Upper lobe of left lung (tissue), 6 donors: ENCODE measurements around the gene CSF3R. TPM values are rescaled to one million over a fixed set of nuclear protein-coding genes. Genes with fewer than 3 reads are reported as not detected.

Experiments
- ATAC-seq, 2 donors: fragments of 200-7000 bp; cut with Tn5 transposase; one replicate each; pipeline ENCODE4 v1.9.1; 2022; ENCODE audit warnings: mild to moderate bottlenecking in 2 of 2, moderate library complexity in 2 of 2; ENCODE audit not compliant: low FRiP score in 2 of 2
- DNase-seq, 2 donors: peaks; one replicate each; pipeline ENCODE4 v3.0.0-alpha.2; 2019 to 2020
- H3K27ac ChIP-seq, 4 donors: fragments of 200-600 bp; sonication (generic); one replicate each; pipeline ENCODE4 v1.5.1; 2016 to 2019
- H3K27me3 ChIP-seq, 4 donors: fragments of 200-600 bp; sonication (generic); one replicate each; pipeline ENCODE4 v1.5.1; 2017 to 2019
- H3K36me3 ChIP-seq, 4 donors: fragments of 200-600 bp; sonication (generic); one replicate each; pipeline ENCODE4 v1.5.1; 2016 to 2019
- H3K4me1 ChIP-seq, 4 donors: fragments of 200-600 bp; sonication (generic); one replicate each; pipeline ENCODE4 v1.5.1; 2018 to 2019
- H3K4me3 ChIP-seq, 4 donors: fragments of 200-600 bp; sonication (generic); one replicate each; pipeline ENCODE4 v1.5.1; 2017 to 2019; ENCODE audit warnings: mild to moderate bottlenecking in 2 of 4, moderate library complexity in 1 of 4
- H3K9me3 ChIP-seq, 4 donors: fragments of 200-600 bp; sonication (generic); one replicate each; pipeline ENCODE4 v1.5.1; 2018 to 2019
- CTCF ChIP-seq, 6 experiments: fragments of 450-650 bp in 4 of 6; fragments of 200-600 bp in 2 of 6; sonication (generic) in 2 of 6; IDR thresholded peaks; one replicate each; pipeline ENCODE4 v1.5.1; 2016 to 2019; ENCODE audit warnings: antibody characterized with exemption in 6 of 6
- EP300 ChIP-seq, 4 donors: sonication (generic); formaldehyde crosslinking; IDR thresholded peaks; one replicate each; pipeline ENCODE4 v1.5.1; 2017; ENCODE audit warnings: antibody characterized with exemption in 4 of 4, control low read depth in 2 of 4
- POLR2A ChIP-seq, 4 donors: fragments of 450-650 bp; IDR thresholded peaks; one replicate each; pipeline ENCODE4 v1.5.1; 2016 to 2017; ENCODE audit warnings: antibody characterized with exemption in 4 of 4, mild to moderate bottlenecking in 2 of 4
- POLR2AphosphoS5 ChIP-seq, 2 donors: sonication (generic); formaldehyde crosslinking; IDR thresholded peaks; one replicate each; pipeline ENCODE4 v1.5.1; 2017; ENCODE audit warnings: antibody characterized with exemption in 2 of 2
- WGBS, 2 donors: methylation state at CpG; one replicate each; pipeline ENCODE4 v1.1.5; 2017 to 2018; 5-methylcytosine and 5-hydroxymethylcytosine counted together
- total RNA-seq, 6 donors: library from RNA; depleted of rRNA in 4 of 6; stranded (reverse); fragments of >200 nt in 4 of 6; gene quantifications; one replicate each; pipeline versions ENCODE4 v1.1.0 to v1.2.1, GENCODE V29; 2016 to 2021
- donor health status: DM: no; HTN: no; CAD: no; lungs with moderate emphysema.
- donor health status: DM: no; HTN: yes; CAD: no; lungs with severe emphysema.

CSF3R gene
- total RNA-seq, 6 donors from 2014 or later = 192 to 851 (median 261) TPM

DNA sequence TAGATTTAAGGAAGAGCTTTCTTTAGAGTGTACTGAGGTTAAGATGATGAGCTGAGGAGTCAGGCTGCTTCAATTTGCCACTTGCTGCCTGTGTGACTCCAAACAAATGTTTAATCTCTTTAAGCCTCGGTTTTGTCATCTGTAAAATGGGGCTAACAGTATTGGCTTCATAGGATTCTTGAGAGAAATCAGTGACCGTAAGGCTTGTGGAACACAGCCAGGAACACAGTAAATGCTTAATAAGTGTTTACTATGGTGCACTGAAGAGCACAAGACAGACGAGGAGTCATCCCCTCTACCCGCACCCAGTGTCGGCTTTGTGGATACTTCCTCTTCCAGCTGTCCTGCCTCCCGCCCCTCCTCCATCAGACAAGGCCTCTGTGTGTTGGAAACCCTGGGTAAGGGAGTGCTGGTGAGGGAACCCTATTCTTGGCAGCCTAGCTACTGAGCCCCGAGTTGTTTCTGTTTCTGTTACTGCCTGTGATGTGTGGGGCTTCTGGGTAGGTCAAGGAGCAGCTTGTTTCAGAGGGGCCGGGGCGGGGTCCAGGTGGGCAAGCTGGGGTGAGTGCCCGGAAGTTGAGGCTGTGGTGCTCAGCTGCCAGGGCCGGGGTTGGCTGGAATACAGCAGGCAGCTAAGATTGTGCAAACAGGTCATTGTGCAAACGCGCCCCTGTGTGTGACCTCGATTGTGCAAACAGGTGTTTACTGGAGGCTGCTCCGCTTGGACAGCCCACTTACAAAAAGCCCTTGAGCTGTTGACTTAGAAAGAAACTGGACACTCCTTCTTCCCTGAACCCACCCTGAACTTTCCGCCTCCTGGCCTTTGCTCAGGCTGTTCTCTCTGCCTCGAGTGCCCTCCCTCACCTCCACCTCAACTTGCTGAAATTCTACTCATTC, 4.0 kb upstream of the CSF3R start:
- WGBS, 2 donors = 34 to 46% methylated on average over 17 of the region's 17 CpGs
- Histone ChIP-seq H3K4me1 (peaks cover 21 to 41% (median 29%) of the 10 kb centered on the region in 4 donors), H3K4me3 (no peak overlapping the region), H3K27me3 (no peaks in the 10 kb centered on the region), H3K36me3 (no peaks in the 10 kb centered on the region), H3K27ac (peak overlapping the region; percentile 80 to 89 (median 84)), H3K9me3 (no peaks in the 10 kb centered on the region)
- DNase-seq (peak; percentile 85 to 98), ATAC-seq (peak; percentile 84 to 93)
- TF ChIP-seq CTCF (IDR thresholded peaks at IDR 0.05) = no peak
- TF ChIP-seq POLR2A (IDR thresholded peaks at IDR 0.05) = peak in 1 of 4 donors; percentile 45
- peak; percentile 27 to 94 (median 68) for TF ChIP-seq EP300 (IDR thresholded peaks at IDR 0.05)
- TF ChIP-seq POLR2AphosphoS5 (IDR thresholded peaks at IDR 0.05) = peak; percentile 82 to 92

GRCh38 chr1:36486093-36486438, 3.4 kb upstream of the CSF3R start:
- WGBS, 2 donors = 67 to 83% methylated on average over 2 of the region's 2 CpGs
- ATAC-seq (no peak), DNase-seq (no peak)
- TF ChIP-seq POLR2A (IDR thresholded peaks at IDR 0.05) (no peak), CTCF (IDR thresholded peaks at IDR 0.05) (no peak), POLR2AphosphoS5 (IDR thresholded peaks at IDR 0.05) (no peak), EP300 (IDR thresholded peaks at IDR 0.05) (no peak)
- H3K4me1 ChIP-seq = peaks cover 25 to 45% (median 34%) of the 10 kb centered on the region in 4 donors
- H3K4me3 ChIP-seq = no peak overlapping the region
- H3K27me3 ChIP-seq = no peaks in the 10 kb centered on the region
- H3K36me3 ChIP-seq = no peaks in the 10 kb centered on the region
- H3K9me3 ChIP-seq = no peaks in the 10 kb centered on the region
- H3K27ac ChIP-seq = peak overlapping the region; percentile 80 to 89 (median 84)

- TF ChIP-seq CTCF (IDR thresholded peaks at IDR 0.05) (no peak), EP300 (IDR thresholded peaks at IDR 0.05) (no peak), POLR2A (IDR thresholded peaks at IDR 0.05) (no peak), POLR2AphosphoS5 (IDR thresholded peaks at IDR 0.05) (no peak)
- H3K4me3 ChIP-seq = no peak overlapping the region
- 94 to 95% methylated on average over 2 of the region's 2 CpGs for WGBS, 2 donors
- H3K27ac ChIP-seq = peak overlapping the region in 3 of 4 donors; percentile 81 to 92 (median 87)
- ATAC-seq = no peak
- H3K4me1 ChIP-seq = peaks cover 22 to 47% (median 34%) of the 10 kb centered on the region in 4 donors
- no peaks in the 10 kb centered on the region for H3K9me3 ChIP-seq
- no peaks in the 10 kb centered on the region for H3K36me3 ChIP-seq
- no peak for DNase-seq
- no peaks in the 10 kb centered on the region for H3K27me3 ChIP-seq
Observed at GRCh38 chr1:36484099-36484498, 1.4 kb upstream of the CSF3R start.

- peaks cover 12 to 36% (median 26%) of the 10 kb centered on the region in 4 donors for H3K4me1 ChIP-seq
- peak overlapping the region in 3 of 4 donors; percentile 35 to 53 (median 48) for H3K4me3 ChIP-seq
- ATAC-seq = peak in 1 of 2 donors; percentile 9
- DNase-seq = no peak
- H3K27ac ChIP-seq = peak overlapping the region; percentile 83 to 92 (median 86)
- no peaks in the 10 kb centered on the region for H3K36me3 ChIP-seq
- no peaks in the 10 kb centered on the region for H3K9me3 ChIP-seq
- WGBS, 2 donors = 11 to 21% methylated on average over 25 to 26 of the region's 26 CpGs
- no peaks in the 10 kb centered on the region for H3K27me3 ChIP-seq
- TF ChIP-seq EP300 (IDR thresholded peaks at IDR 0.05) (no peak), POLR2AphosphoS5 (IDR thresholded peaks at IDR 0.05) (no peak), POLR2A (IDR thresholded peaks at IDR 0.05) (no peak)
Observed at GRCh38 chr1:36481771-36482723, 666 bp downstream of the CSF3R start.

DNA sequence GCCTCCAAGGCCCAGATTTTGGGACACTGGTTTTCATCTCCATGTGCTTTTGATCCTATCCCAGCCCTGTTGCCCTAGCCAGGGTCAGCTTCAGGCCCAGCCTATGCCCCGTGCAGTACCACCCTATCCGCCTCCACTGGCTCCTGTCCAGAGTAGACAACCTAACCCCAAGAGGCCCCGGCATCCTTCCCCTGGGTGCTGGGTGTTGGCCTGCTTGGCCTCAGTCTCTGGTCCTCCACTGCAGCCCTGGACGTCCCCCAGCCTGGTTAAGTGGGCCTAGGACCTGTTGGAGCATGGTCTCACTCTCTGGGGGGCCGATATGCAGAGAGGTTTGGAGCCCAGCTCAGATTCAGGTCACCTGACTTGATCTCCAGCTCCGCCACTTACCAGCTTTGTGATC, 1.6 kb downstream of the CSF3R start:
- Histone ChIP-seq H3K9me3 (no peaks in the 10 kb centered on the region), H3K27me3 (no peaks in the 10 kb centered on the region), H3K4me1 (peaks cover 9 to 29% (median 24%) of the 10 kb centered on the region in 4 donors), H3K27ac (peak overlapping the region; percentile 83 to 92 (median 86)), H3K4me3 (peak overlapping the region in 2 of 4 donors; percentile 48 to 53), H3K36me3 (no peaks in the 10 kb centered on the region)
- TF ChIP-seq CTCF (IDR thresholded peaks at IDR 0.05) (no peak), POLR2AphosphoS5 (IDR thresholded peaks at IDR 0.05) (no peak), POLR2A (IDR thresholded peaks at IDR 0.05) (no peak), EP300 (IDR thresholded peaks at IDR 0.05) (no peak)
- 73 to 93% methylated on average over 4 to 6 of the region's 6 CpGs for WGBS, 2 donors
- ATAC-seq (no peak), DNase-seq (no peak)
